ENCODE data around the gene ST7L.
A peak's percentile ranks its signal among the peaks of the same experiment; 100 is the strongest.
"Not testable (repeated sequence)": the region's sequence is repeated elsewhere in the genome, so short reads cannot be mapped to it uniquely, and the experiment has no call there.

ST7L gene

GRCh38 chr1:112618721-112619517 lies at the start of gene ST7L:
TSS of gene ST7L (minus strand) at chr1:112619141. CDS start at chr1:112619113, 28 bp downstream.
- peaks cover 20% of the 10 kb centered on the region for H3K4me1 ChIP-seq (ENCODE audit: insufficient read depth, low read length)
- no peaks in the 10 kb centered on the region for H3K27me3 ChIP-seq (ENCODE audit: insufficient read depth, low read length)
- H3K9me3 ChIP-seq (ENCODE audit: low read length) = no peaks in the 10 kb centered on the region
- peak within 1 kb of the TSS; percentile 68 for H3K4me3 ChIP-seq (ENCODE audit: low read length)
- peaks cover 17% of the 10 kb centered on the region for H3K36me3 ChIP-seq (ENCODE audit: insufficient read depth, low read length)
- peak within 1 kb of the TSS; percentile 86 for H2AFZ ChIP-seq (ENCODE audit: low read depth, low read length)

- Histone ChIP-seq H3K9me3 (ENCODE audit: low read length) (no peaks in the 10 kb centered on the region), H3K36me3 (ENCODE audit: insufficient read depth, low read length) (peaks cover 73% of the 10 kb centered on the region), H3K27me3 (ENCODE audit: insufficient read depth, low read length) (no peaks in the 10 kb centered on the region), H3K4me3 (ENCODE audit: low read length) (no peak overlapping the region), H2AFZ (ENCODE audit: low read depth, low read length) (no peak overlapping the region), H3K4me1 (ENCODE audit: insufficient read depth, low read length) (peaks cover 9% of the 10 kb centered on the region)
Measured at GRCh38 chr1:112666946-112667345, 48.0 kb upstream of the ST7L start.

- H3K9me3 ChIP-seq (ENCODE audit: low read length) = no peaks in the 10 kb centered on the region
- no peak overlapping the region for H2AFZ ChIP-seq (ENCODE audit: low read depth, low read length)
- H3K4me3 ChIP-seq (ENCODE audit: low read length) = no peak overlapping the region
- H3K36me3 ChIP-seq (ENCODE audit: insufficient read depth, low read length) = peaks cover 74% of the 10 kb centered on the region
- no peaks in the 10 kb centered on the region for H3K4me1 ChIP-seq (ENCODE audit: insufficient read depth, low read length)
- H3K27me3 ChIP-seq (ENCODE audit: insufficient read depth, low read length) = no peaks in the 10 kb centered on the region
Measured at GRCh38 chr1:112665857-112666256, 46.9 kb upstream of the ST7L start.

- no peak overlapping the region for H3K4me3 ChIP-seq (ENCODE audit: low read length)
- H3K9me3 ChIP-seq (ENCODE audit: low read length) = no peaks in the 10 kb centered on the region
- no peaks in the 10 kb centered on the region for H3K4me1 ChIP-seq (ENCODE audit: insufficient read depth, low read length)
- no peak overlapping the region for H2AFZ ChIP-seq (ENCODE audit: low read depth, low read length)
- no peaks in the 10 kb centered on the region for H3K27me3 ChIP-seq (ENCODE audit: insufficient read depth, low read length)
- H3K36me3 ChIP-seq (ENCODE audit: insufficient read depth, low read length) = peaks cover 56% of the 10 kb centered on the region
Measured at GRCh38 chr1:112651205-112651604, 32.3 kb upstream of the ST7L start.

- no peaks in the 10 kb centered on the region for H3K27me3 ChIP-seq (ENCODE audit: insufficient read depth, low read length)
- peaks cover 4% of the 10 kb centered on the region for H3K4me1 ChIP-seq (ENCODE audit: insufficient read depth, low read length)
- no peak overlapping the region for H2AFZ ChIP-seq (ENCODE audit: low read depth, low read length)
- no peaks in the 10 kb centered on the region for H3K9me3 ChIP-seq (ENCODE audit: low read length)
- no peak overlapping the region for H3K4me3 ChIP-seq (ENCODE audit: low read length)
- H3K36me3 ChIP-seq (ENCODE audit: insufficient read depth, low read length) = peaks cover 53% of the 10 kb centered on the region
Measured at GRCh38 chr1:112646225-112646624, 27.3 kb upstream of the ST7L start.

- H3K4me1 ChIP-seq (ENCODE audit: insufficient read depth, low read length) = peaks cover 5% of the 10 kb centered on the region
- H3K36me3 ChIP-seq (ENCODE audit: insufficient read depth, low read length) = peaks cover 28% of the 10 kb centered on the region
- H3K4me3 ChIP-seq (ENCODE audit: low read length) = no peak overlapping the region
- H2AFZ ChIP-seq (ENCODE audit: low read depth, low read length) = no peak overlapping the region
- H3K9me3 ChIP-seq (ENCODE audit: low read length) = no peaks in the 10 kb centered on the region
- no peaks in the 10 kb centered on the region for H3K27me3 ChIP-seq (ENCODE audit: insufficient read depth, low read length)
Measured at GRCh38 chr1:112643080-112643479, 24.1 kb upstream of the ST7L start.

- not testable (repeated sequence) for H3K4me1 ChIP-seq (ENCODE audit: insufficient read depth, low read length); H3K9me3 ChIP-seq (ENCODE audit: low read length); H2AFZ ChIP-seq (ENCODE audit: low read depth, low read length); H3K27me3 ChIP-seq (ENCODE audit: insufficient read depth, low read length); H3K4me3 ChIP-seq (ENCODE audit: low read length); H3K36me3 ChIP-seq (ENCODE audit: insufficient read depth, low read length)
Measured at GRCh38 chr1:112640437-112640836, 21.5 kb upstream of the ST7L start.

- H3K27me3 ChIP-seq (ENCODE audit: insufficient read depth, low read length) = no peaks in the 10 kb centered on the region
- H3K9me3 ChIP-seq (ENCODE audit: low read length) = no peaks in the 10 kb centered on the region
- no peak overlapping the region for H2AFZ ChIP-seq (ENCODE audit: low read depth, low read length)
- H3K4me1 ChIP-seq (ENCODE audit: insufficient read depth, low read length) = peaks cover 7% of the 10 kb centered on the region
- peaks cover 1% of the 10 kb centered on the region for H3K36me3 ChIP-seq (ENCODE audit: insufficient read depth, low read length)
- no peak overlapping the region for H3K4me3 ChIP-seq (ENCODE audit: low read length)
Measured at GRCh38 chr1:112638110-112638428, 19.1 kb upstream of the ST7L start.

GRCh38 chr1:112637254-112638109 lies 18.5 kb upstream of the ST7L start:
- H3K4me1 ChIP-seq (ENCODE audit: insufficient read depth, low read length) = peaks cover 7% of the 10 kb centered on the region
- peaks cover 3% of the 10 kb centered on the region for H3K36me3 ChIP-seq (ENCODE audit: insufficient read depth, low read length)
- H2AFZ ChIP-seq (ENCODE audit: low read depth, low read length) = no peak overlapping the region
- no peak overlapping the region for H3K4me3 ChIP-seq (ENCODE audit: low read length)
- H3K9me3 ChIP-seq (ENCODE audit: low read length) = no peaks in the 10 kb centered on the region
- H3K27me3 ChIP-seq (ENCODE audit: insufficient read depth, low read length) = no peaks in the 10 kb centered on the region

- Histone ChIP-seq H3K4me1 (ENCODE audit: insufficient read depth, low read length) (peaks cover 7% of the 10 kb centered on the region), H3K4me3 (ENCODE audit: low read length) (no peak overlapping the region), H2AFZ (ENCODE audit: low read depth, low read length) (no peak overlapping the region), H3K36me3 (ENCODE audit: insufficient read depth, low read length) (peaks cover 3% of the 10 kb centered on the region), H3K27me3 (ENCODE audit: insufficient read depth, low read length) (no peaks in the 10 kb centered on the region), H3K9me3 (ENCODE audit: low read length) (no peaks in the 10 kb centered on the region)
Measured at GRCh38 chr1:112636597-112637253, 17.8 kb upstream of the ST7L start.

GRCh38 chr1:112636056-112636455 lies 17.1 kb upstream of the ST7L start:
- no peak overlapping the region for H2AFZ ChIP-seq (ENCODE audit: low read depth, low read length)
- H3K27me3 ChIP-seq (ENCODE audit: insufficient read depth, low read length) = no peaks in the 10 kb centered on the region
- H3K4me1 ChIP-seq (ENCODE audit: insufficient read depth, low read length) = peaks cover 2% of the 10 kb centered on the region
- H3K36me3 ChIP-seq (ENCODE audit: insufficient read depth, low read length) = peaks cover 6% of the 10 kb centered on the region
- H3K4me3 ChIP-seq (ENCODE audit: low read length) = no peak overlapping the region
- no peaks in the 10 kb centered on the region for H3K9me3 ChIP-seq (ENCODE audit: low read length)

GRCh38 chr1:112634367-112634766 lies 15.4 kb upstream of the ST7L start:
- peaks cover 2% of the 10 kb centered on the region for H3K4me1 ChIP-seq (ENCODE audit: insufficient read depth, low read length)

GRCh38 chr1:112633628-112634027 lies 14.7 kb upstream of the ST7L start:
- Histone ChIP-seq H3K4me1 (ENCODE audit: insufficient read depth, low read length) (peaks cover 2% of the 10 kb centered on the region), H3K9me3 (ENCODE audit: low read length) (no peaks in the 10 kb centered on the region), H3K4me3 (ENCODE audit: low read length) (no peak overlapping the region), H2AFZ (ENCODE audit: low read depth, low read length) (no peak overlapping the region), H3K36me3 (ENCODE audit: insufficient read depth, low read length) (peaks cover 14% of the 10 kb centered on the region), H3K27me3 (ENCODE audit: insufficient read depth, low read length) (no peaks in the 10 kb centered on the region)

More at GRCh38 chr1:112634367-112634766, 15.4 kb upstream of the ST7L start:
- Histone ChIP-seq H3K27me3 (ENCODE audit: insufficient read depth, low read length) (no peaks in the 10 kb centered on the region), H2AFZ (ENCODE audit: low read depth, low read length) (no peak overlapping the region), H3K4me3 (ENCODE audit: low read length) (no peak overlapping the region), H3K9me3 (ENCODE audit: low read length) (no peaks in the 10 kb centered on the region), H3K36me3 (ENCODE audit: insufficient read depth, low read length) (peaks cover 14% of the 10 kb centered on the region)
